DOHH2 (cell line): ENCODE measurements around the gene PISD.
A peak's percentile ranks its signal among the peaks of the same experiment; 100 is the strongest.

Experiments used
- H3F3A ChIP-seq: fragments of 200-600 bp; sonication (generic), shearing (Covaris generic); 2 replicates; pipeline ENCODE4 v1.6.0; 2016; ENCODE audit warnings: antibody characterized with exemption, mild to moderate bottlenecking; ENCODE audit not compliant: control insufficient read depth, insufficient read depth
- H3K27ac ChIP-seq: fragments of 200-600 bp; sonication (generic); 2 replicates; pipeline ENCODE4 v1.5.1; 2014; ENCODE audit warnings: low read depth, mild to moderate bottlenecking, low read length, moderate library complexity
- H3K27me3 ChIP-seq: fragments of 200-600 bp; sonication (generic); 2 replicates; pipeline ENCODE4 v1.6.1; 2014; ENCODE audit warnings: mild to moderate bottlenecking, low read length, mixed read lengths; ENCODE audit not compliant: control insufficient read depth
- H3K36me3 ChIP-seq: fragments of 200-600 bp; sonication (generic); 2 replicates; pipeline ENCODE4 v1.6.1; 2014; ENCODE audit warnings: mild to moderate bottlenecking, low read length, moderate library complexity, mixed read lengths; ENCODE audit not compliant: control insufficient read depth
- H3K4me1 ChIP-seq: fragments of 200-600 bp; sonication (generic); 2 replicates; pipeline ENCODE4 v1.6.1; 2014; ENCODE audit warnings: mild to moderate bottlenecking, low read length, mixed read lengths; ENCODE audit not compliant: control insufficient read depth
- H3K4me2 ChIP-seq: fragments of 200-600 bp; sonication (generic); 2 replicates; pipeline ENCODE4 v1.6.0; 2014; ENCODE audit warnings: mild to moderate bottlenecking, low read length, moderate library complexity
- H3K4me3 ChIP-seq: fragments of 200-600 bp; sonication (generic); 2 replicates; pipeline ENCODE4 v1.5.1; 2014; ENCODE audit warnings: mild to moderate bottlenecking, low read length, mixed read lengths
- H3K79me2 ChIP-seq: fragments of 200-600 bp; sonication (generic); 2 replicates; pipeline ENCODE4 v1.6.1; 2014; ENCODE audit warnings: mild to moderate bottlenecking, low read length, mixed read lengths; ENCODE audit not compliant: control insufficient read depth
- H3K9me2 ChIP-seq: fragments of 200-600 bp; sonication (generic); replicated peaks from 2 replicates; pipeline ENCODE4 v1.6.1; 2014; ENCODE audit warnings: mild to moderate bottlenecking, low read length, mixed read lengths; ENCODE audit not compliant: control insufficient read depth
- H3K9me3 ChIP-seq: fragments of 200-600 bp; sonication (generic); 2 replicates; pipeline ENCODE4 v1.6.1; 2014; ENCODE audit warnings: antibody characterized with exemption, low read length, mixed read lengths; ENCODE audit not compliant: control insufficient read depth, insufficient read depth
- H4K20me1 ChIP-seq: fragments of 200-600 bp; sonication (generic); 2 replicates; pipeline ENCODE4 v1.6.0; 2014; ENCODE audit warnings: low read depth, mild to moderate bottlenecking, antibody characterized with exemption, low read length, moderate library complexity; ENCODE audit not compliant: control insufficient read depth, insufficient read depth
- EZH2phosphoT487 ChIP-seq: fragments of 200-600 bp; sonication (generic); IDR thresholded peaks from 2 replicates; pipeline ENCODE4 v1.6.1; 2017; ENCODE audit warnings: borderline replicate concordance, mild to moderate bottlenecking, antibody characterized with exemption, low read length, moderate library complexity, mixed read lengths
- TF ChIP-seq, protein P1 (sequence below): fragments of 200-600 bp; sonication (generic); IDR thresholded peaks from one replicate; pipeline ENCODE4 v1.5.1; 2014; ENCODE audit warnings: antibody characterized with exemption, mild to moderate bottlenecking, low read depth, low read length; ENCODE audit not compliant: poor library complexity, severe bottlenecking

The PISD gene

DNA sequence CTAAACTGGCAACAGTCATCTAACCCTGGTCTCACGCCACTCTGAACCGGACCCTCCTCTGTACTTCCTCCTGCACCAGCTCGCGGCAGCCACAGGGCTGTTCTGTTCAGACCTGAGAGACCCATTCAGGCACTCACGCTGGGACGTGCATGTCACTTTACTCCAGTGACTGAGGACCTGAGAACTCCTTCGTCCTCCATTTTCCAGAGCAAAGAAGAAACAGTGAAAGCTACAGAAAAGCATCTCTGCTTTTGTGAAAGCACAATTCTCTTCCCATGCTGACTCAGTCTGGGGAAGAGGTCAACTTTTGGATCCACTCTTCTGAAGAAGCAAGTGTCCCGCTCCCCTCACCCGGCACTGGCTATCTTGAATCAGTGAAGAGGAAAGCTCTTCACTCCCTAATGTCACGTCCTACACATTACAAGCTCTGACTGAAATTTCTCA lies 24.5 kb downstream of the PISD start:
- Histone ChIP-seq H4K20me1 (no peaks in the 10 kb centered on the region), H3K27me3 (no peaks in the 10 kb centered on the region), H3K9me2 (no peaks in the 10 kb centered on the region), H3K4me1 (peaks cover 81% of the 10 kb centered on the region), H3K9me3 (no peaks in the 10 kb centered on the region), H3K27ac (peak overlapping the region; percentile 76), H3K4me3 (peak overlapping the region; percentile 72), H3K79me2 (peaks cover 81% of the 10 kb centered on the region), H3F3A (peaks cover 11% of the 10 kb centered on the region), H3K4me2 (peak overlapping the region; percentile 77), H3K36me3 (peaks cover 12% of the 10 kb centered on the region)
- TF ChIP-seq EZH2phosphoT487 = no peak
- TF ChIP-seq, protein P1, sequence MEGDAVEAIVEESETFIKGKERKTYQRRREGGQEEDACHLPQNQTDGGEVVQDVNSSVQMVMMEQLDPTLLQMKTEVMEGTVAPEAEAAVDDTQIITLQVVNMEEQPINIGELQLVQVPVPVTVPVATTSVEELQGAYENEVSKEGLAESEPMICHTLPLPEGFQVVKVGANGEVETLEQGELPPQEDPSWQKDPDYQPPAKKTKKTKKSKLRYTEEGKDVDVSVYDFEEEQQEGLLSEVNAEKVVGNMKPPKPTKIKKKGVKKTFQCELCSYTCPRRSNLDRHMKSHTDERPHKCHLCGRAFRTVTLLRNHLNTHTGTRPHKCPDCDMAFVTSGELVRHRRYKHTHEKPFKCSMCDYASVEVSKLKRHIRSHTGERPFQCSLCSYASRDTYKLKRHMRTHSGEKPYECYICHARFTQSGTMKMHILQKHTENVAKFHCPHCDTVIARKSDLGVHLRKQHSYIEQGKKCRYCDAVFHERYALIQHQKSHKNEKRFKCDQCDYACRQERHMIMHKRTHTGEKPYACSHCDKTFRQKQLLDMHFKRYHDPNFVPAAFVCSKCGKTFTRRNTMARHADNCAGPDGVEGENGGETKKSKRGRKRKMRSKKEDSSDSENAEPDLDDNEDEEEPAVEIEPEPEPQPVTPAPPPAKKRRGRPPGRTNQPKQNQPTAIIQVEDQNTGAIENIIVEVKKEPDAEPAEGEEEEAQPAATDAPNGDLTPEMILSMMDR = peak; percentile 26

DNA sequence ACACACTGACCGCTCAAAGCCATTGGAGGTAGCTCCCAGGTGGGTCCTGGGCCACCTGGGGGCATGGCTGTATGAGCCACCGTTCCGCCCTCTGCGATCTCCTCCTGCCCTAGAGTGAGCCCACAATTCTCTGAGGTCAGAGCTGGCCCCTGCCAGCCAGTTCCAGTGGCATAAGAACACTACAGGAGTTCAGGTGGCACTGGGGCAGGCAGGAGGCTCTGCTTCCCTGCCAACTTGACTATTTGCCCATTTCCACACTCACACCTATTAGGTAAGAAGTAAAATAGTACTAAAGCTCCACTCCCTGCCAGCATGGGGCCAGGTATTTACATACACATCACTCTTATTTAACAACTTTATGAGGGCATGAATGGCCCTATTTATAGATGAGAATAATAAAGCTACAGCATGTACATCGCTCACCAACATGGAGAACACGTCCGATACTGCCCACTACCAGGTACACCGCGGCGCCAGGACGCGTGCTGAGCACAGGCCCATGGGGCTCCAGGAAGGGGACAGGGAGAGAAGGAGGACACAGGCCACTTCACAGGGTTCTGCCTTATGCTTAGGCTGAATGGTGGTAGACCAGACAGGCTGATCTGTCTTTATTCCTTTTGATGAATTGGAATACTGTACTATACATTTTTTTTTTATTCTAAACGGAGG lies 26.2 kb downstream of the PISD start:
- H3K4me1 ChIP-seq = peaks cover 94% of the 10 kb centered on the region
- peak overlapping the region; percentile 34 for H3K27ac ChIP-seq
- H3K4me3 ChIP-seq = peak overlapping the region; percentile 12; the same call in 1 of the 2 replicates
- no peaks in the 10 kb centered on the region for H3K9me3 ChIP-seq
- no peak for TF ChIP-seq EZH2phosphoT487
- TF ChIP-seq, protein P1 = no peak
- peaks cover 86% of the 10 kb centered on the region for H3K79me2 ChIP-seq
- H3K9me2 ChIP-seq = no peaks in the 10 kb centered on the region
- H3K4me2 ChIP-seq = peak overlapping the region; percentile 41
- H4K20me1 ChIP-seq = no peaks in the 10 kb centered on the region
- H3K36me3 ChIP-seq = peaks cover 24% of the 10 kb centered on the region
- peaks cover 11% of the 10 kb centered on the region for H3F3A ChIP-seq
- no peaks in the 10 kb centered on the region for H3K27me3 ChIP-seq

DNA sequence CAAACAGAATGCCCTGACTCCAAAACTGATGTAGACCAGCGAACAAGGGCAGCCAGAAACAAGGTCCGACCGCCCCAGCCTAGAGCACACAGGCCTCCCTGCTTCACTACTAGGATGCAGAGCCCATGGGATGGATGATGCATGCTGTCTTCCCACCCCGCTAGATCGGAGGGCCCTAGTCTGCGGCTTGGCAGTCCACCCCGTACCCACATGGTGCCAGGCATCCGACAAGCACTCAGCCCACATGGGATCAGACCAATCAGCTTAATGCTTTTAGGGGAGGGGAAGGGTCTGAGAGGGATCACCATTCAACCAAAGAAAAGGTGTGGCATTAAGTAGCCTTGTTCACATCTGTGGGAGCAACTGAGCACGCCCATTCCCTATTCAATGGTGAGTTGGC lies 30.6 kb downstream of the PISD start:
- Histone ChIP-seq H3K36me3 (peaks cover 43% of the 10 kb centered on the region), H3K27me3 (no peaks in the 10 kb centered on the region), H3K79me2 (peaks cover 88% of the 10 kb centered on the region), H3F3A (peaks cover 8% of the 10 kb centered on the region), H4K20me1 (peaks cover 5% of the 10 kb centered on the region; the same call in 1 of the 2 replicates), H3K27ac (peak overlapping the region; percentile 93), H3K9me3 (no peaks in the 10 kb centered on the region), H3K4me1 (peaks cover 77% of the 10 kb centered on the region), H3K9me2 (no peaks in the 10 kb centered on the region), H3K4me2 (peak overlapping the region; percentile 95), H3K4me3 (peak overlapping the region; percentile 91)
- no peak for TF ChIP-seq EZH2phosphoT487
- TF ChIP-seq, protein P1 = no peak
